ENCODE measurements around the gene PTH2R.

The PTH2R gene

GRCh38 chr2:208406474-208407451 lies at the start of gene PTH2R:
TSS of gene PTH2R (plus strand) at chr2:208406792. CDS start at chr2:208407044, 252 bp downstream.
- H3K27me3 ChIP-seq (ENCODE audit: control insufficient read depth, insufficient read depth, low read length), result peaks cover 47% of the 10 kb centered on the region
- no peaks in the 10 kb centered on the region for H3K4me1 ChIP-seq (ENCODE audit: control insufficient read depth, insufficient read depth, low read length)
- H3K9ac ChIP-seq (ENCODE audit: low read length), result peak within 1 kb of the TSS; percentile 19
- peak within 1 kb of the TSS; percentile 55 for H3K4me3 ChIP-seq (ENCODE audit: low read depth, low read length)
- H3K36me3 ChIP-seq (ENCODE audit: control insufficient read depth, insufficient read depth, low read length), result no peaks in the 10 kb centered on the region
- H3K27ac ChIP-seq (ENCODE audit: low read depth, low read length), result no peak within 1 kb of the TSS
- no peaks in the 10 kb centered on the region for H3K9me3 ChIP-seq (ENCODE audit: control insufficient read depth, insufficient read depth, low read depth, low read length)

GRCh38 chr2:208356846-208357574 lies 49.6 kb upstream of the PTH2R start:
- H3K9me3 ChIP-seq (ENCODE audit: control insufficient read depth, insufficient read depth, low read depth, low read length), result no peaks in the 10 kb centered on the region
- no peak overlapping the region for H3K4me3 ChIP-seq (ENCODE audit: low read depth, low read length)
- H3K9ac ChIP-seq (ENCODE audit: low read length), result no peak overlapping the region
- H3K27ac ChIP-seq (ENCODE audit: low read depth, low read length), result no peak overlapping the region
- H3K4me1 ChIP-seq (ENCODE audit: control insufficient read depth, insufficient read depth, low read length), result 0 out of 2 replicates have a peak, but pooled peaks cover 2% of the 10 kb centered on the region
- no peaks in the 10 kb centered on the region for H3K27me3 ChIP-seq (ENCODE audit: control insufficient read depth, insufficient read depth, low read length)
- H3K36me3 ChIP-seq (ENCODE audit: control insufficient read depth, insufficient read depth, low read length), result peaks cover 60% of the 10 kb centered on the region

DNA sequence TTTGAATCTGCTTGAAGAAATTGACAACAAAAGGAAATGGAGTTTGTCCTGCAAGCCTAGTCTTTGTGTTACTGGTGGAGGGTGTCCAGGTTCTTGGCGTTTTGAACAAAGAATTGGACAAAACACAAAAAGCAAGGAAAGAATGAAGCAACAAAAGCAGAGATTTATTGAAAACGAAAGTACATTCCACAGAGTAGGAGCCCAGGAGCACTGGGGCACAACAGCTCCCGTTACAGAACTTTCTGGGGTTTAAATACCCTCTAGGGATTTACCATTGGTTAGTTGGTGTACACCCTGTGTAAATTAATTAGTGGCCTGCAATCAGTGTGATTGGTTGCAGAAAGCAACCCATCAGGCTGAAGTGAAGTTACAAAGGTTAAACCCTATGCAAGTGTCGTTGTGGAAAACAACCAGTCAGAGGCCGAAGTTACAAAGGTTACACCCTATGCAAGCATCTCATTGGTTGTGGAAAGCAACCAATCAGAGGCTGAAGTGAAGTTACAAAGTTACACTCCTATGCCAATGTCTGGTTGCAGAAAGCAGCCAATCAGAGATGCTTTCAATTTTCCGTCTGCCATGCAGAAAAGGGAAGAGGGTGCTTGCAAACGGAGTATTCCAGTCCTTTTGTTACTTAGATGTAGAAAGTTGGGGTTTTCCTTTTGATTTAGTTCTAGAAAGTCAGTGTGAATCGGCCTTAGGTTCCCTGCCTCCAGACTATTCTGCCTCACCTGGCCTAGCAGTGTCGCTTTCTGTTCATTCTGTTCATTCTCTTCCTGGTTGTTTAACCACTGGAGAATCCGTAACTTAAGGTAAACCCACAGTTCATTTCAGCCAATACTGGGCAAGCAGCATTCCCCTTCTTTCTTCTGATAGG lies 47.6 kb upstream of the PTH2R start:
- Histone ChIP-seq H3K36me3 (ENCODE audit: control insufficient read depth, insufficient read depth, low read length) (peaks cover 41% of the 10 kb centered on the region), H3K27ac (ENCODE audit: low read depth, low read length) (no peak overlapping the region)

DNA sequence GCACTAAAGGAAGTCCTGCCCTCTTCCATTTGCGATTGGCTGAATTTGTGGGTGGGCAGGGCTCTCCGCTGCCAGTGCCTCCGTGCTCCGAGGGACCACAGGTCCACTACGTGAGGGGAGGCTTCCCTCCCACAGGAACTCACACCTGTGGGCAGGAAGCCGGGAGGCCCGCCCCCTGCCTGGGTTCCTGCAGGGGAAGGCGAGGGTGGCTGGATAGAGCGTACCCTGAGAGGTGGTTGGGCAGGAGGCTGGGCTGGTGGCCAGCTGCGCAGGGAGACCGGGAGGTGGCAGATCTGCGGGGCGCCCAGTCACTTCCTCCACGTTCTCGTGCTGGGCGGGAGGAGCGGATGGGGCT lies 47.0 kb upstream of the PTH2R start:
- Histone ChIP-seq H3K9ac (ENCODE audit: low read length) (no peak overlapping the region), H3K27me3 (ENCODE audit: control insufficient read depth, insufficient read depth, low read length) (no peaks in the 10 kb centered on the region), H3K36me3 (ENCODE audit: control insufficient read depth, insufficient read depth, low read length) (peaks cover 35% of the 10 kb centered on the region), H3K4me1 (ENCODE audit: control insufficient read depth, insufficient read depth, low read length) (0 out of 2 replicates have a peak, but pooled peaks cover 3% of the 10 kb centered on the region), H3K4me3 (ENCODE audit: low read depth, low read length) (peak overlapping the region; percentile 34; the same call in 1 of the 2 replicates), H3K27ac (ENCODE audit: low read depth, low read length) (no peak overlapping the region), H3K9me3 (ENCODE audit: control insufficient read depth, insufficient read depth, low read depth, low read length) (peaks cover 2% of the 10 kb centered on the region; the same call in 1 of the 2 replicates)

More for the DNA sequence above, 47.6 kb upstream of the PTH2R start:
- H3K9ac ChIP-seq (ENCODE audit: low read length), result no peak overlapping the region
- H3K9me3 ChIP-seq (ENCODE audit: control insufficient read depth, insufficient read depth, low read depth, low read length), result no peaks in the 10 kb centered on the region
- H3K4me1 ChIP-seq (ENCODE audit: control insufficient read depth, insufficient read depth, low read length), result 0 out of 2 replicates have a peak, but pooled peaks cover 3% of the 10 kb centered on the region
- no peaks in the 10 kb centered on the region for H3K27me3 ChIP-seq (ENCODE audit: control insufficient read depth, insufficient read depth, low read length)
- H3K4me3 ChIP-seq (ENCODE audit: low read depth, low read length), result 0 out of 2 replicates have a peak overlapping the region, but pooled peaks have one; percentile 34

GRCh38 chr2:208360259-208361076 lies 46.1 kb upstream of the PTH2R start:
- H3K36me3 ChIP-seq (ENCODE audit: control insufficient read depth, insufficient read depth, low read length), result peaks cover 26% of the 10 kb centered on the region
- H3K27me3 ChIP-seq (ENCODE audit: control insufficient read depth, insufficient read depth, low read length), result no peaks in the 10 kb centered on the region
- H3K9me3 ChIP-seq (ENCODE audit: control insufficient read depth, insufficient read depth, low read depth, low read length), result peaks cover 2% of the 10 kb centered on the region; the same call in 1 of the 2 replicates
- H3K27ac ChIP-seq (ENCODE audit: low read depth, low read length), result no peak overlapping the region
- no peak overlapping the region for H3K4me3 ChIP-seq (ENCODE audit: low read depth, low read length)
- 0 out of 2 replicates have a peak, but pooled peaks cover 3% of the 10 kb centered on the region for H3K4me1 ChIP-seq (ENCODE audit: control insufficient read depth, insufficient read depth, low read length)
- H3K9ac ChIP-seq (ENCODE audit: low read length), result no peak overlapping the region

DNA sequence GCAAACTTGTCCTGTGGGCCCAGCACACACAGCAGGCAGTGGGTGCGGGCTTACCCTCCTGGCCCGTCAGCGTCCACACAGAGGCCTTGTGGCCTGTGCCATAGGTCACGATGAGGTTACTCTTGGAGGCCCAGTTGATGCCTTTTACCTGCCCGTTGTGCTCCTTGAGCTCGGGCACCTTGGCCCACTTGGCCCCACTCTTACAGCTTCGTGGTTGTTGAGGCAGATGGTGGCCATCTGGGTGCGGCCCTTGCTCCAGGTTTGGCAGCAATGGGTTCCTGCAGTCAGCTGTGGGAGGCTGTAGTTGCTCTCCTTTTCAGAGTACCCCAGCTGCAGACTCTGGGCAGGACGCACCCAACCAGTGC lies 45.5 kb upstream of the PTH2R start:
- peaks cover 2% of the 10 kb centered on the region; the same call in 1 of the 2 replicates for H3K9me3 ChIP-seq (ENCODE audit: control insufficient read depth, insufficient read depth, low read depth, low read length)
- no peaks in the 10 kb centered on the region for H3K27me3 ChIP-seq (ENCODE audit: control insufficient read depth, insufficient read depth, low read length)
- 0 out of 2 replicates have a peak, but pooled peaks cover 3% of the 10 kb centered on the region for H3K4me1 ChIP-seq (ENCODE audit: control insufficient read depth, insufficient read depth, low read length)
- H3K4me3 ChIP-seq (ENCODE audit: low read depth, low read length), result no peak overlapping the region
- H3K36me3 ChIP-seq (ENCODE audit: control insufficient read depth, insufficient read depth, low read length), result peaks cover 22% of the 10 kb centered on the region
- H3K27ac ChIP-seq (ENCODE audit: low read depth, low read length), result no peak overlapping the region
- no peak overlapping the region for H3K9ac ChIP-seq (ENCODE audit: low read length)

DNA sequence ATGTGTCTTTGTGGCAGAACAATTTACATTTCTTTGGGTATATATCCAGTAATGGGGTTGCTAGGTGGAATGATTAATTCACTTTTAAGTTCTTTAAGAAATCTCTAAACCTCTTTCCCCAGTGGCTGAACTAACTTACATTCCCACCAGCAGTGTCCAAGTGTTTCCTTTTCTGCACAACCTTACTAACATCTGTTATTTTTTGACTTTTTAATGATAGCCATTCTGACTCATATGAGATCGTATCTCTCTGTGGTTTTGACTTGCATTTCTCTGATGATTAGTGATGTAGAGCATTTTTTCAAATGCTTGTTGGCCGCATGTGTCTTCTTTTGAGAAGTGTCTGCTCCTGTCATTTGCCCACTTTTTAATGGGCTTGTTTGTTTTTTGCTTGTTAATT lies 43.1 kb upstream of the PTH2R start:
- Histone ChIP-seq H3K4me3 (ENCODE audit: low read depth, low read length) (no peak overlapping the region), H3K4me1 (ENCODE audit: control insufficient read depth, insufficient read depth, low read length) (0 out of 2 replicates have a peak, but pooled peaks cover 3% of the 10 kb centered on the region), H3K36me3 (ENCODE audit: control insufficient read depth, insufficient read depth, low read length) (peaks cover 9% of the 10 kb centered on the region; the same call in 1 of the 2 replicates), H3K27ac (ENCODE audit: low read depth, low read length) (no peak overlapping the region), H3K27me3 (ENCODE audit: control insufficient read depth, insufficient read depth, low read length) (no peaks in the 10 kb centered on the region), H3K9me3 (ENCODE audit: control insufficient read depth, insufficient read depth, low read depth, low read length) (peaks cover 2% of the 10 kb centered on the region; the same call in 1 of the 2 replicates), H3K9ac (ENCODE audit: low read length) (no peak overlapping the region)

GRCh38 chr2:208366215-208367127 lies 40.1 kb upstream of the PTH2R start:
- H3K36me3 ChIP-seq (ENCODE audit: control insufficient read depth, insufficient read depth, low read length), result no peaks in the 10 kb centered on the region

DNA sequence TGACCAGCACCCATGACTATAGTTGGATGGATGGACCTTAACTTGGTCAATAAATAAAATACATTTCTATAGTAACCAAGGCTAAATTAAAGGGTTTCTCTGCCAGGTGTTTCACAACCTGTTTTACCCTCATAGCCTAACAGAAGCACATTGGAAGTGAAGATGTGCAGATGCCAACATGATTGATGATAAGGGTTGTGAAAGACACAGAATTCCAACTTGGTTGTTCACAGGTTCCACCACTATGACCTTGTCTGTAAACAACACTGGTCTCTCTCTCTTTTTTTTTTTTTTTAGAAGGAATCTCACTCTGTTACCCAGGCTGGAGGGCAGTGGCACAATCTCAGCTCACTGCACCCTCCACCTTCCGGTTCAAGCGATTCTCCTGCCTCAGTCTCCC lies 37.5 kb upstream of the PTH2R start:
- Histone ChIP-seq H3K4me1 (ENCODE audit: control insufficient read depth, insufficient read depth, low read length) (no peaks in the 10 kb centered on the region), H3K9me3 (ENCODE audit: control insufficient read depth, insufficient read depth, low read depth, low read length) (peaks cover 2% of the 10 kb centered on the region; the same call in 1 of the 2 replicates), H3K4me3 (ENCODE audit: low read depth, low read length) (no peak overlapping the region), H3K9ac (ENCODE audit: low read length) (no peak overlapping the region), H3K27ac (ENCODE audit: low read depth, low read length) (no peak overlapping the region), H3K36me3 (ENCODE audit: control insufficient read depth, insufficient read depth, low read length) (no peaks in the 10 kb centered on the region), H3K27me3 (ENCODE audit: control insufficient read depth, insufficient read depth, low read length) (no peaks in the 10 kb centered on the region)

More at GRCh38 chr2:208366215-208367127, 40.1 kb upstream of the PTH2R start:
- Histone ChIP-seq H3K27me3 (ENCODE audit: control insufficient read depth, insufficient read depth, low read length) (no peaks in the 10 kb centered on the region), H3K4me1 (ENCODE audit: control insufficient read depth, insufficient read depth, low read length) (0 out of 2 replicates have a peak, but pooled peaks cover 3% of the 10 kb centered on the region), H3K27ac (ENCODE audit: low read depth, low read length) (no peak overlapping the region), H3K9ac (ENCODE audit: low read length) (no peak overlapping the region), H3K4me3 (ENCODE audit: low read depth, low read length) (no peak overlapping the region), H3K9me3 (ENCODE audit: control insufficient read depth, insufficient read depth, low read depth, low read length) (peaks cover 2% of the 10 kb centered on the region; the same call in 1 of the 2 replicates)

Data from HUES6 (cell line).